ENCODE data around the gene FBXO45. TPM values are rescaled to one million over a fixed set of nuclear protein-coding genes. Genes with fewer than 3 reads are reported as not detected.

Gene FBXO45
- total RNA-seq, 2 donors from 2014 or later = 2.0 to 9.7 TPM

GRCh38 chr3:196624067-196624790, 55.8 kb downstream of the FBXO45 start:
- H3K27me3 ChIP-seq (replicated peaks; ENCODE audit: insufficient read depth) = no peaks in the 10 kb centered on the region
- ATAC-seq (ENCODE audit: insufficient number of reproducible peaks, low FRiP score, low read depth) = no peak
- H3K9me3 ChIP-seq = no peaks in the 10 kb centered on the region
- no peak overlapping the region for H3K4me3 ChIP-seq
- H3K27ac ChIP-seq = peak overlapping the region in 1 of 2 donors; percentile 35
- H3K4me1 ChIP-seq (ENCODE audit: control insufficient read depth in 1 of 2, low read depth in 2 of 2) = no peaks in the 10 kb centered on the region
- H3K36me3 ChIP-seq = no peaks in the 10 kb centered on the region
- no peak for DNase-seq (ENCODE audit: low spot score)
- TF ChIP-seq CTCF (IDR thresholded peaks at IDR 0.05) = no peak

GRCh38 chr3:196624907-196625306, 56.4 kb downstream of the FBXO45 start:
- no peak for TF ChIP-seq CTCF (IDR thresholded peaks at IDR 0.05)
- Histone ChIP-seq H3K4me1 (ENCODE audit: control insufficient read depth in 1 of 2, low read depth in 2 of 2) (no peaks in the 10 kb centered on the region), H3K9me3 (no peaks in the 10 kb centered on the region), H3K4me3 (no peak overlapping the region), H3K36me3 (no peaks in the 10 kb centered on the region), H3K27me3 (replicated peaks; ENCODE audit: insufficient read depth) (no peaks in the 10 kb centered on the region), H3K27ac (peak overlapping the region in 1 of 2 donors; percentile 35)
- ATAC-seq (ENCODE audit: insufficient number of reproducible peaks, low FRiP score, low read depth) (peak; percentile 28), DNase-seq (ENCODE audit: low spot score) (no peak)

GRCh38 chr3:196625331-196625730, 56.9 kb downstream of the FBXO45 start:
- no peaks in the 10 kb centered on the region for H3K4me1 ChIP-seq (ENCODE audit: control insufficient read depth in 1 of 2, low read depth in 2 of 2)
- ATAC-seq (ENCODE audit: insufficient number of reproducible peaks, low FRiP score, low read depth) (no peak), DNase-seq (ENCODE audit: low spot score) (no peak)
- no peak for TF ChIP-seq CTCF (IDR thresholded peaks at IDR 0.05)
- no peaks in the 10 kb centered on the region for H3K36me3 ChIP-seq
- H3K4me3 ChIP-seq = no peak overlapping the region
- H3K27me3 ChIP-seq (replicated peaks; ENCODE audit: insufficient read depth) = no peaks in the 10 kb centered on the region
- no peaks in the 10 kb centered on the region for H3K9me3 ChIP-seq
- H3K27ac ChIP-seq = peak overlapping the region in 1 of 2 donors; percentile 12

GRCh38 chr3:196627918-196628231, 59.4 kb downstream of the FBXO45 start:
- no peak overlapping the region for H3K27ac ChIP-seq

GRCh38 chr3:196629228-196629627, 60.8 kb downstream of the FBXO45 start:
- H3K4me1 ChIP-seq (ENCODE audit: control insufficient read depth in 1 of 2, low read depth in 2 of 2) = peaks cover 4 to 12% of the 10 kb centered on the region in 2 donors
- no peaks in the 10 kb centered on the region for H3K36me3 ChIP-seq
- DNase-seq (ENCODE audit: low spot score) (no peak), ATAC-seq (ENCODE audit: insufficient number of reproducible peaks, low FRiP score, low read depth) (no peak)
- H3K4me3 ChIP-seq = no peak overlapping the region
- no peak for TF ChIP-seq CTCF (IDR thresholded peaks at IDR 0.05)
- H3K27ac ChIP-seq = no peak overlapping the region
- no peaks in the 10 kb centered on the region for H3K9me3 ChIP-seq
- H3K27me3 ChIP-seq (replicated peaks; ENCODE audit: insufficient read depth) = no peaks in the 10 kb centered on the region

More at GRCh38 chr3:196627918-196628231, 59.4 kb downstream of the FBXO45 start:
- Histone ChIP-seq H3K4me1 (ENCODE audit: control insufficient read depth in 1 of 2, low read depth in 2 of 2) (peaks cover under 1 to 6% of the 10 kb centered on the region in 2 donors), H3K36me3 (no peaks in the 10 kb centered on the region), H3K9me3 (no peaks in the 10 kb centered on the region), H3K4me3 (no peak overlapping the region), H3K27me3 (replicated peaks; ENCODE audit: insufficient read depth) (no peaks in the 10 kb centered on the region)
- no peak for TF ChIP-seq CTCF (IDR thresholded peaks at IDR 0.05)
- ATAC-seq (ENCODE audit: insufficient number of reproducible peaks, low FRiP score, low read depth) (no peak), DNase-seq (ENCODE audit: low spot score) (no peak)
